ENCODE results near the gene FTSJ3.
A peak's percentile ranks its signal among the peaks of the same experiment; 100 is the strongest.
"Not testable (repeated sequence)": the region's sequence is repeated elsewhere in the genome, so short reads cannot be mapped to it uniquely, and the experiment has no call there.

The FTSJ3 gene, protein sequence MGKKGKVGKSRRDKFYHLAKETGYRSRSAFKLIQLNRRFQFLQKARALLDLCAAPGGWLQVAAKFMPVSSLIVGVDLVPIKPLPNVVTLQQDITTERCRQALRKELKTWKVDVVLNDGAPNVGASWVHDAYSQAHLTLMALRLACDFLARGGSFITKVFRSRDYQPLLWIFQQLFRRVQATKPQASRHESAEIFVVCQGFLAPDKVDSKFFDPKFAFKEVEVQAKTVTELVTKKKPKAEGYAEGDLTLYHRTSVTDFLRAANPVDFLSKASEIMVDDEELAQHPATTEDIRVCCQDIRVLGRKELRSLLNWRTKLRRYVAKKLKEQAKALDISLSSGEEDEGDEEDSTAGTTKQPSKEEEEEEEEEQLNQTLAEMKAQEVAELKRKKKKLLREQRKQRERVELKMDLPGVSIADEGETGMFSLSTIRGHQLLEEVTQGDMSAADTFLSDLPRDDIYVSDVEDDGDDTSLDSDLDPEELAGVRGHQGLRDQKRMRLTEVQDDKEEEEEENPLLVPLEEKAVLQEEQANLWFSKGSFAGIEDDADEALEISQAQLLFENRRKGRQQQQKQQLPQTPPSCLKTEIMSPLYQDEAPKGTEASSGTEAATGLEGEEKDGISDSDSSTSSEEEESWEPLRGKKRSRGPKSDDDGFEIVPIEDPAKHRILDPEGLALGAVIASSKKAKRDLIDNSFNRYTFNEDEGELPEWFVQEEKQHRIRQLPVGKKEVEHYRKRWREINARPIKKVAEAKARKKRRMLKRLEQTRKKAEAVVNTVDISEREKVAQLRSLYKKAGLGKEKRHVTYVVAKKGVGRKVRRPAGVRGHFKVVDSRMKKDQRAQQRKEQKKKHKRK

DNA sequence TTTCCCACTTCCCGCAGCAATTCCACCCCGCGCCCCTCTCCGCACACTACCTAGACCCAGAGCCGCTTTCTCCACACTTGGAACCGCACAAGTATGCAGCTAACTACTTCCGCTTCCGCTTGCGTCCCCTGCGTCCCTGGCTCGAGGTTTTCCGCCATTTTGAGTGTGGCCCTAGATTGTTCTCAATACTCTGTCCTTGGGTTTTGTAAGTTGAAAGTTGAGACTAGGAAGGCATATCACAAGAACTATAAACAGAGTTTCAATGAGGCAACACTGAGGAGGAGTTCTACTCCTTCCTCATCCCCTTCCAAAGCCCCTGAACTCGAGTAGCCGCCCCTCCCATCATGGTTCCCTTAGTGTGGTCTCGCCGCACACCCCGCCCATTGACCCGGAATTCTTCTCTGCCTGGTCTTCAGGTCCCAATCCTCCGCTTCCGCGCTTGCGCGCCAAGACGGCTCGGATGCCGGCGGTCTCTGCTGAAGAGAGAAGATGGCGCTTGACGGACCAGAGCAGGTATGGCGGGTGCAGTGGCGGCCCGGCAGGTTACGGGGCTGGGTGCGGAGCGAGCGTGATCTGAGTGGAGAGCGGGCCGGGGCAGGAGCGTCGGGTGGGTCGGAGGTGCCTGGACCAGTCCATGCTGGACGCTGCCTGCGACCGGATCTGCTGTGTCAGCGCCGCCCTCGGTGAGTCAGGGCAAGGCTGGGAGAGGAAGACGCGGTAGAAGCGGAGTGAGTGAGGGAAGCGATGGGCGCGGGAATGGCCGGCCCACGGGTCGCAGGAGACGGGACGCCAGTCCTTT lies at the start of gene FTSJ3, which contains the start of gene PSMC5:
Gene FTSJ3 (minus strand): TSS at position 662 of the 799 bp plus-strand sequence. CDS start 761 bp downstream, outside the sequence.
Gene PSMC5 (plus strand): TSS at position 430 of the 799 bp plus-strand sequence. CDS start 60 bp downstream, at position 490.
- peak; percentile 88 to 91 for DNase-seq (ENCODE audit: low read depth in 2 of 2)

DNA sequence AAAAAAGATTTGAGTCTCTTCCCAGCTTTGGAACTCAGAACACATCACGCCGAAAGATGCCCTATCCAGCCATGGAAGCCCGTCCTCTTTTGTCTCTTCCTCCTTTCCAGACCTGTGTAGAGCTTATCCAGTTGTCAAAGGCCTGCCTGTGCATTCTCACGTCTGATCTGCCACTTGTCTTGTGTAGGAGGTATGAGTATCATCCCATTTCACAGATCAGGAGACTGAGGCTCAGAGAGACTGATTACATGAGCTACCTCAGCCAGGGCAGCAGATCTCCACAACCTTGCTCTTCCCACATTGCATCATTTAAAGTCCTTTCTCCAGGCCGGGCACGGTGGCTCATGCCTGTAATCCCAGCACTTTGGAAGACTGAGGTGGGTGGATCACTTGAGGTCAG lies 47.2 kb upstream of the FTSJ3 start:
- not testable (repeated sequence) for DNase-seq (ENCODE audit: low read depth in 2 of 2)

DNA sequence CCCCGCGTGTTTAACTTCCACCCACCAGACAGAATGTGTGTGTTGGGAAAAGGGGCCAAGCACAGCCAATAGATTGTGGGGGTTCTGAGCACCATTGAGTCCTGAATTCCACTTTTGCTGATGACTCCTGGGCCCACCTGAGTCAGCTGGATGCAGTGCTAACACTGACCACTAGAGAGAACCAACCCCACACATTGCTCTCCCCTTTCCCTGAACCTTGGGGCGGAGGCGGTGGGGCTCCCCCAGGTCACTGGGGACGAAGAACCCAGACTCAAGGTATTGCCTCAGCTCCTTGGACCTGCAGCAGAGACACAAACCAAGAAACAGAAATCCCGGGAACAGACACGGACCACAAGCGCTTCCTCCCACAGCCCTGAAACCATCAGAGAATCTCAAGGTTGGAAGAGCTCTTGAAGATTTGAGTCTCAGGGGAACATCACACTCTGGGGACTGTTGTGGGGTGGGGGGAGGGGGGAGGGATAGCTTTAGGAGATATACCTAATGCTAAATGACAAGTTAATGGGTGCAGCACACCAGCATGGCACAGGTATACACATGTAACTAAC lies 46.7 kb upstream of the FTSJ3 start:
- DNase-seq (ENCODE audit: low read depth in 2 of 2), result not testable (repeated sequence)

DNA sequence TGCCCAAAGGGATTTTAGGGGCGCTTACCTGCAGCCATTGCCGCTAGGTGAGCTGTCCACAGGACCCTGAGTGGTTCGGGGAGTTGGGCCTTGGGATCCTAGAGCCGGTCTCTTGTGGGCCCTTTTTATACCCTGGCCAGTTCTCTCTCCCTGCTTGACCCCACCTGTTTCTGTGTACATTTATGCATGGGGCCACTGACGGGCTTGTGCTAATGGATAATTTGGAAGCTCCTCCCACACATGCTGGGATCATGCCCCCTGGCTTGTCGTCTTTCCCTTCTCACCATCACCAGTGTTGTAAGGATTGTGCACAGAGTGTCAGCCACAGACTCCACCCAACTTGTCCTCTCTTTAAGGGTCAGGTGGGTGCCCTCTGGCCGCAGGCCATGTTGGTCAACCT lies 46.1 kb upstream of the FTSJ3 start, which contains the start of gene CSH2:
Gene CSH2 (minus strand): TSS at position 101 of the 400 bp plus-strand sequence. CDS start 63 bp downstream, at position 38.
- not testable (repeated sequence) for DNase-seq (ENCODE audit: low read depth in 2 of 2)

DNA sequence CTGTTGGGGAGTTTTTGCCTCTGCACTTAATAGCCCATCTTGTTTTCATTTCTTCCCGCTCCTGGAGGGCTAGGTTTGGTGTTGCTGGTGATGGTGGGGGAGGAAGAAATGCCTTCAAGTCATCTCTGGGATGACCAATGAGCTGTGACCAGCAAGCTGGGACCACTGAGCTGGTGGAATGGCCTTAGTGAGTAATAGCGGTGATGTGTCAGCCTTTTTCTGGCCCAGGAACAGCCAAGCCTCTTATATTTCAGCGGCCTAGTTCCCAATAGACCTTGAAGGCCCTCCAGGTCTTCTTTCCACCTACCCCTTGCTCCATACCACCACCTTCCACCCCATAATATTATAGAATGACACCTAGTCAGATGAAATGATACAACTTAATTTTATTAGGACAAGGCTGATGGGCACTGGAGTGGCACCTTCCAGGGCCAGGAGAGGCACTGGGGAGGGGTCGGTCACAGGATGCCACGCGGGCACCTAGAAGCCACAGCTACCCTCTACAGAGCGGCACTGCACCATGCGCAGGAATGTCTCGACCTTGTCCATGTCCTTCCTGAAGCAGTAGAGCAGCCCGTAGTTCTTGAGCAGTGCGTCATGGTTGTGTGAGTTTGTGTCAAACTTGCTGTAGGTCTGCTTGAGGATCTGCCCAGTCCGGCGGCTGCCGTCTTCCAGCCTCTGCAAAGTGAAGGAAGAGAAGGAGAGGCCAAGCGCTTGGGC lies 44.3 kb upstream of the FTSJ3 start:
- DNase-seq (ENCODE audit: low read depth in 2 of 2), result not testable (repeated sequence)

DNA sequence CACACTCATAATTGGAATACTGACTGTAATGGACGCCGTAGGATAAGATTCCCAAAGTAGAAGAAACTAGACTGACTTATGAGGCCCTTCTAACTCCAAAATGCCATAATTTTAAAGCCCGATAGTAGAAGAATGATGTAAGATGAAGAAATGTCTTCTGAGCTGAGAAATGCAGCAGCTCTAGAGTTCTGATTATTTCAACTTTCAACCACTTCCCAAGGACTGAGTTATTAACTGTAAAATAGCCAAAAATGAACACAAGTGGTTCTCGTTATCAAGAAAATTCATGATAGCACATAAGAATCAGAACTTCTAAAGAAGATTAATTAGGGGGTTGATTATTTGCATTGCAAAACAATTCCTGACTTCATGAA lies 42.8 kb upstream of the FTSJ3 start:
- not testable (repeated sequence) for DNase-seq (ENCODE audit: low read depth in 2 of 2)

DNA sequence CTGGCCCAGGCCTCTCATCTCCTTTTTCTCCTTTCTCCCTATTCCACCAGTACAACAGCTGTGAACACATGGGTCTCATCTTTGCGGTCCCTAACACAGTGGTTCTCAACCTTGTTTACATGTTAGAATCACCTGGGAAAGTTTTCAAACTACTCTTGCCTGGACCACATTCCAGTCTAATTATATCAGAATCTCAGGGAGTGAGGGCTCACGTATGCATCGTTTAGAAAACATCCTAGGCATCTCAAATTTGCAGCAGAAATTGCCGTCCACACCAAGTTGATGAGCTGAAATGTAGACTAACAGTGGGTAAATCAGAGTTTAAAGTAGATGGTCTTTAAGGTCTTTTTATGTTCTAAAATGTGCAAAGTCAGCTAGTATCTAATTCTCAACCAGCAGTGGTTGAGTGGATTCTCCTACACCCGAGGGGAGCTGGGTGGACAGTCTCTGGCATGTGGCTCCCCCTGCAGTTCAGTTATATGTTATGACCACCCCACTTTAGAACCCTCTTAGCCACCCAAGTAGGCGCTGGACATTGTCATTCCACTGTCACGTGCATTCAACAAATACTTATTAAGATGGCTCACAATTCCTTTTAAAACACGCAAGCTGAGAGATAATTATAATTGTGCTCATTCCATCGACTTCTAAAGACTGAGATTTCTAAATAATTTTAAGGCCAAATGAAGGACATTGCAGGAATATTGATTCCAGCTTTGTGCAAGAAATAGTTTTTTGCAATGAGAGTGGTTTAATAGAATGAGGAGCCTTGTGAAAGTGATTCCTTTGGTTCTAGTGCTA lies 42.2 kb upstream of the FTSJ3 start:
- not testable (repeated sequence) for DNase-seq (ENCODE audit: low read depth in 2 of 2)

DNA sequence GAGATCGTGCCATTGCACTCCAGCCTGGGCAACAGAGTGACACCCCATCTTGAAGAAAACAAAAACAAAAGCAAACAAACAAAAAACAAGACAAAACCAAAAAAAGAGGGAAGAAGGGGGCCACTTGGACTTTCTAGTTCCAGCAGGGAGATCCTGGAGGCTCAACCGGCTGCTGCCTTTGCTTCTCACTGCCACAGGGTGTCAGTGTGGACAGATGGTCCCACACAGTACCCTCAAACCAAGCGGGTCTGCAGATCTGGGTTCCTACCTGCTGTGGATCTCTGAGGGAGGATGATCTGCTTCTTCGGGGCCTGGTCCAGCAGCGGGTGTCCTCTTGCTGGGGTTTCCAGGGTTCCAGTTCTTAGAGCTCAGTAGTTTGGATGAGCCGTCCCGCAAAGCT lies 39.2 kb upstream of the FTSJ3 start:
- DNase-seq (ENCODE audit: low read depth in 2 of 2), result not testable (repeated sequence)

DNA sequence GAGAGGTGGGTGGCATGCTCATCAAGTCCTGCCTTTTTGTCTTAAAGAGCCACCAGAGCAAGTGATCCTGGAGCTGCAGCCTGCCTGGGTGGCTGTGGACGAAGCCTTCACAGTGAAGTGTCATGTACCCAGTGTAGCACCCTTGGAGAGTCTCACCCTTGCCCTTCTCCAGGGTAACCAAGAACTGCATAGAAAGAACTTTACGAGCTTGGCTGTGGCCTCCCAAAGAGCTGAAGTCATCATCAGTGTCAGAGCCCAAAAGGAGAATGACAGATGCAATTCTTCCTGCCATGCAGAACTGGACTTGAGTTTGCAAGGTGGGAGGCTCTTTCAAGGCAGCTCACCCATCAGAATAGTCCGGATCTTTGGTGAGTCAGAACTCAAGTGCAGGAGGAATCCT lies 31.8 kb upstream of the FTSJ3 start:
- DNase-seq (ENCODE audit: low read depth in 2 of 2), result no peak

DNA sequence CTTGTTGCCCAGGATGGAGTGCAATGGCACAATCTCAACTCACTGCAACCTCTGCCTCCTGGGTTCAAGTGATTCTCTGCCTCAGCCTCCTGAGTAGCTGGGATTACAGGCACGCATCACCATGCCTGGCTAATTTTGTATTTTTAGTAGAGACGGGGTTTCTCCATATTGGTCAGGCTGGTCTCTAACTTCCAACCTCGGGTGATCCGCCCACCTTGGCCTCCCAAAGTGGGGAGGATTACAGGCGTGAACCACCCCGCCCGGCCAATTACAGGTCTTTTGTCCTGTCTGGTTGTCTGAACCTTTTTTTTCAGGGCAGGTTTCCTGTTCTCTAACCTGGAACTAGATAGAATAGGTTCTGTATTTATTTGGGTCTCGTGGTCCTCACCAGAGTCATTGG lies 29.0 kb upstream of the FTSJ3 start:
- DNase-seq (ENCODE audit: low read depth in 2 of 2), result not testable (repeated sequence)

DNA sequence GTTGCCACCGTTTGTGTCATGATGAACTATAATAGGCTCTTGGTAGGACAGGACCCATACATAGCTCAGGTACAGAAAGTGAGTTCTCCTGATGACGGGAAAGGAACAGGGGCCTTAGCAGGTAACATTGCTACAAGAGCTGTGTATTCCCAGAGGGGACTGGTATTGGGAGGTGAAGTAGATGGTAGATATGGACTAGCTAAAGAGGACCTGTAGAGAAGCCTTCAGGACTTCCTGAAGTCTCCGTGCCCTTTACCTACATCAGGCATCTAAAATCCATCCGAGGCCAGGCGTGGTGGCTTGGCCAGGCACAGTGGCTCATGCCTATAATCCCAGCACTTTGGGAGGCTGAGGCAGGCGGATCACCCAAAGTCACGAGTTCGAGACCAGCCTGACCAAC lies 27.7 kb upstream of the FTSJ3 start:
- no peak for DNase-seq (ENCODE audit: low read depth in 2 of 2)

DNA sequence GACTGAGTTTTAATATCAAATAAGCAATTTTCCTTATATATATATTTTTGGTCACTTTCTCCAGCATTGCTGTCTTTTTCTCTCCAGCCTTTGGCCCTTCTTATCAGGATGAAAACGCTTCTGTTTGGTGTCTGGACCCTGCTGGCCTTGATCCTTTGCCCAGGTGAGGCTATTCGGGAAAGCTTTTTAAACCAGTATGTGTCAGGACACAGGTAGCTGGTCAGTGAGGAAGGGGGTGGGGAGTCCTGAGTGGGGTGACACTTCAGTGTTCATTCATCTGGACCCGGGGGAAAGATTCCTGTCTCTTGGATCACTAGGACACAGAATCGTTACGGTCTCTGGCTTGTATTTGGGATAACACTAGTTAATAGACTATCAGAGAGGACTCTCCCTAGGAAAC lies 27.2 kb upstream of the FTSJ3 start:
- DNase-seq (ENCODE audit: low read depth in 2 of 2), result no peak

DNA sequence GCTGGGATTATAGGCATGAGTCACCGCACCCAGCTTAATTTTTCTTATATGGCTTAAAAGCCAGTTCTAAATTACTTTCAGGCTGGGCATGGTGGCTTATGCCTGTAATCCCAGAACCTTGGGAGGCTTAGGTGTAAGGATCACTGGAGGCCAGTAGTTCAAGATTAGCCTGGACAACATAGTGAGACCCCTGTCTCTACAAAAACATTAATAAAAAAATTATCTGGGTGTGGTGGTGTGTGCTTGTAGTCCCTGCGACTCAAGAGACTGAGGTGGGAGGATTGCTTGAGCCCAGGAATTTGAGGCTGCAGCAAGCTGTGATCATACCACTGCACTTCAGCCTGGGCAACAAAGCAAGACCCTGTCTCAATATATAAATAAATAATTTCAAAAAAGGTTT lies 25.8 kb upstream of the FTSJ3 start:
- no peak for DNase-seq (ENCODE audit: low read depth in 2 of 2)

DNA sequence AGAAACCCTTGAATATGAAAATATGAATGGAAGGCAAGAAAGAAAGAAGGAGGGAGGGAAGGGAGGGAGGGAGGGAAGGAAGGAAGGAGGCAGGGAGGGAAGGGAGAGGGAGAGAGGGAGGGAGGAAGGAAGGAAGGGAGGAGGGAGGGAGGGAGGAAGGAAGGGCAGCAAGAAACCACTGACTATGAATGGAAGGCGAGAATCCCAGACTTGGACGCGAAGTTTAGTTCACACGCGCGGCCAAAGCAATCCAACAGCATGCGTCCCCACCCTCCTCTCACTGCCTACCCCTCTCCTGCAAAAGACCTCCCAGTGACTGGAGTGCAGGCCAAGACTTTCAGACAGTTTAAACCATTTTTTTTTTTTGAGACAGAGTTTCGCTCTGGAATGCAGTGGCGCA lies 22.9 kb upstream of the FTSJ3 start:
- no peak for DNase-seq (ENCODE audit: low read depth in 2 of 2)

DNA sequence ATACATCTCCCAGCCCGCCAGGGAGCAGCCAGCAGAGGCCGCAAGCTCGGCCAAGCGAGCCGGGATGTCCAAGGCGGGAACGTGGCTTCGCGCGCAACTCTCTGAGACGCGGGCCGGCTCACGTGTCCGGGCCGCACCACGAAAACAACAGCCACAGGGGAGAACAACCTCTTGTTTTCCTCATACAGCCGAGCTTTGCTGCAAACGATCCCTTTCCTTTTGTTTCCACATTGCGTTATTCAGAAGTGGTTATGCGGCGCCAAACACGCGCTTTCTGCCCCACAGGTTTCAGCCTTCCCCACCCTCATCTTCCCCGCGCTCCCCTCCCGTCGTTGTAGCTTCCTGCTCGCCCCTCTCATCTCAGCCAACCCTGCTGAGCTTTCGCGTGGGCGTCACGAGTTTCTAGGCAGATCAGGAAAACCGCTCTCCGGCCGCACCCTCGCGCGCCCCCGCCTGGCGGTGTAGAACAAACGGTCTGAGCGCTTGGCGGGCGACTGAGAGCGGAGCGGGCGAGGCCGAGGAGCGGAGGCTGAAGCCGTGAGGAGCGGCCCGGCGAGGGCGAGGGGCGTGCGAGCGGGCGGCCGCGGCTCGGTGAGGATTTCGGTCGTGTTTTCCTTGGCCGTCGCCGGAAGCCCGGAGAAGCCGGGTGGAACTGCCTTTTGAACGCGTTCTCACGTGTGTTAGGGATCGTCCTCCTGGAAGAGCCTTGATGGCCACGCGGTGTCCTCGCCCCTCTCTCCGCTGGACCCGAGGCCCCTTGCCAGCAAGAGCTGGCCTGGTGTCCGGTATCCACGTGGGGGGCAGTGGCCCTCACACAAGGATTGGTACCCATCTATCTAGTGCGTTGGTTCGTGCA lies 21.6 kb upstream of the FTSJ3 start:
- peak; percentile 91 to 93 for DNase-seq (ENCODE audit: low read depth in 2 of 2)

DNA sequence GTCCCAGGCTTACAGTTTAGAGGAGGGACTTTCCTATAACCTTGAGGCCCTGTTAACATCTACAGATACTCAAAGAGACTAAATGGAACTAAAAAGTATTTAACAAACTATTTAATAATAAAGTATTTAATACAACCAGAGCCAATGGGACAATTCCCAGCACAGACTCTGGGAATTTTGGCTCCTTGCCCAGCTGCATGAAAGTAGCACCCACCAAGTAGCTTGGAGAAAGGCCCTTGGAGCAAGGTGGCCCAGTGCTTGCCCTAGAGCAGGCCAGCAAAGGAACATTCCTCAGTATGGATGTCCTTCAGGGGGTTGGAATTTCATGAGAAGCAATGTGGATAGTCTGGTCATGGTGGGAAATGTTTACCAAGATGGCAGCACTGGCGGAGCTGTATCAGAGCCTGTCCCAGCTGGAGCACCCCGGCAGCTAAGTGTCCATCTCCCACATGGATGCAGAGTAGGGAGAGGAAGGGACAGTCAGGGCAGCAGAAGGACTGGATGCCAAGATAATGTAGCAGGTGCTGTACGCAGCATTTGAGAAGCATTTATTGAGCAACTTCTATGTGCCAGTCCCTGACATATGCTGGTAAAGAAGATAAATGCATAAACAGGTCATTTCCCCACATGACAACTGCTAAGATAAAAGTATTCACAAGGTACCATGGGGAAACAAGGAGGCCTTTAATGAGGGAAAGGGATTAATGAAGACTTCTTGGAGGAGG lies 20.2 kb upstream of the FTSJ3 start:
- no peak for DNase-seq (ENCODE audit: low read depth in 2 of 2)

DNA sequence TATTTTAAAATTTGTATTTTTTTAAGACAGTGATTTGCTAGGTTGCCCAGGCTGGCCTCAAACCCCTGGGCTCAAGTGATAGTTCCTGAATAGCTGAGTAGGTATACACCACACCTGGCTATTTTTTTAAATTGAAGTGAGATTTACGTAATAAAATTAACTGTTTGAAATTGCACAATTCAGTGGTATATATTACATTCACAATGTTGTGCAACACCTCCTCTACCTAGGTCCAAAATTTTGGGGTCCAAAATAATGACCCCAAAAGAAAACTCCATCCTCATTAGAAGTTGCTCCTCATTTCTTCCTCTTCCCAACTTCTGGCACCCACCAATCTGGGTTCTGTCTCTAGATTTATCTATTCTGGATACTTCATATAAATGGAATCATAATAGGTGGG lies 18.0 kb upstream of the FTSJ3 start:
- no peak for DNase-seq (ENCODE audit: low read depth in 2 of 2)

Data from stimulated activated CD8-positive, alpha-beta memory T cell treated with anti-CD3 and anti-CD28 coated beads, Interleukin-15, amount 100 ng/mL, for 48 hours (primary cell).